ENCODE results near the gene NLGN1.

NLGN1 gene

GRCh38 chr3:173838644-173839043 lies 441.1 kb downstream of the NLGN1 start:
- Histone ChIP-seq H3K4me1 (ENCODE audit: control insufficient read depth in 1 of 2, insufficient read depth in 1 of 2, low read depth in 1 of 2, low read length in 1 of 2) (no peaks in the 10 kb centered on the region), H3K27me3 (no peaks in the 10 kb centered on the region), H3K9me3 (no peaks in the 10 kb centered on the region), H3K36me3 (no peaks in the 10 kb centered on the region), H3K27ac (no peak overlapping the region), H3K4me3 (ENCODE audit: low read depth in 1 of 2, low read length in 1 of 2) (no peak overlapping the region)
- TF ChIP-seq CTCF (IDR thresholded peaks at IDR 0.05), result no peak

GRCh38 chr3:173839859-173840258 lies 442.3 kb downstream of the NLGN1 start:
- TF ChIP-seq CTCF (IDR thresholded peaks at IDR 0.05), result no peak
- Histone ChIP-seq H3K9me3 (no peaks in the 10 kb centered on the region), H3K4me1 (ENCODE audit: control insufficient read depth in 1 of 2, insufficient read depth in 1 of 2, low read depth in 1 of 2, low read length in 1 of 2) (no peaks in the 10 kb centered on the region), H3K36me3 (no peaks in the 10 kb centered on the region), H3K4me3 (ENCODE audit: low read depth in 1 of 2, low read length in 1 of 2) (no peak overlapping the region), H3K27me3 (no peaks in the 10 kb centered on the region), H3K27ac (no peak overlapping the region)

GRCh38 chr3:173841334-173841733 lies 443.8 kb downstream of the NLGN1 start:
- no peak for TF ChIP-seq CTCF (IDR thresholded peaks at IDR 0.05)
- H3K36me3 ChIP-seq, result no peaks in the 10 kb centered on the region
- H3K27ac ChIP-seq, result no peak overlapping the region
- H3K9me3 ChIP-seq, result no peaks in the 10 kb centered on the region
- no peaks in the 10 kb centered on the region for H3K4me1 ChIP-seq (ENCODE audit: control insufficient read depth in 1 of 2, insufficient read depth in 1 of 2, low read depth in 1 of 2, low read length in 1 of 2)
- H3K27me3 ChIP-seq, result no peaks in the 10 kb centered on the region
- no peak overlapping the region for H3K4me3 ChIP-seq (ENCODE audit: low read depth in 1 of 2, low read length in 1 of 2)

GRCh38 chr3:173843060-173843459 lies 445.5 kb downstream of the NLGN1 start:
- H3K9me3 ChIP-seq, result no peaks in the 10 kb centered on the region
- no peak overlapping the region for H3K4me3 ChIP-seq (ENCODE audit: low read depth in 1 of 2, low read length in 1 of 2)
- H3K36me3 ChIP-seq, result no peaks in the 10 kb centered on the region
- H3K27me3 ChIP-seq, result no peaks in the 10 kb centered on the region
- H3K27ac ChIP-seq, result no peak overlapping the region
- H3K4me1 ChIP-seq (ENCODE audit: control insufficient read depth in 1 of 2, insufficient read depth in 1 of 2, low read depth in 1 of 2, low read length in 1 of 2), result no peaks in the 10 kb centered on the region
- TF ChIP-seq CTCF (IDR thresholded peaks at IDR 0.05), result no peak

GRCh38 chr3:173846584-173846983 lies 449.0 kb downstream of the NLGN1 start:
- no peak for TF ChIP-seq CTCF (IDR thresholded peaks at IDR 0.05)
- H3K27ac ChIP-seq, result no peak overlapping the region
- H3K4me1 ChIP-seq (ENCODE audit: control insufficient read depth in 1 of 2, insufficient read depth in 1 of 2, low read depth in 1 of 2, low read length in 1 of 2), result no peaks in the 10 kb centered on the region
- no peak overlapping the region for H3K4me3 ChIP-seq (ENCODE audit: low read depth in 1 of 2, low read length in 1 of 2)
- H3K9me3 ChIP-seq, result no peaks in the 10 kb centered on the region
- H3K27me3 ChIP-seq, result no peaks in the 10 kb centered on the region
- no peaks in the 10 kb centered on the region for H3K36me3 ChIP-seq

GRCh38 chr3:173849489-173849888 lies 451.9 kb downstream of the NLGN1 start:
- Histone ChIP-seq H3K27me3 (no peaks in the 10 kb centered on the region), H3K4me3 (ENCODE audit: low read depth in 1 of 2, low read length in 1 of 2) (no peak overlapping the region), H3K4me1 (ENCODE audit: control insufficient read depth in 1 of 2, insufficient read depth in 1 of 2, low read depth in 1 of 2, low read length in 1 of 2) (no peaks in the 10 kb centered on the region), H3K36me3 (no peaks in the 10 kb centered on the region), H3K9me3 (no peaks in the 10 kb centered on the region), H3K27ac (no peak overlapping the region)
- no peak for TF ChIP-seq CTCF (IDR thresholded peaks at IDR 0.05)
